GM18502 (cell line): Measurements from ENCODE around the gene JPH4.
"Not testable (repeated sequence)": the region's sequence is repeated elsewhere in the genome, so short reads cannot be mapped to it uniquely, and the experiment has no call there.

Source experiments
- ATAC-seq: cut with Tn5 transposase; IDR thresholded peaks from one replicate; pipeline ENCODE4 v1.9.1; 2021; ENCODE audit warnings: mild to moderate bottlenecking; ENCODE audit not compliant: unreplicated experiment, poor library complexity

The JPH4 gene

DNA sequence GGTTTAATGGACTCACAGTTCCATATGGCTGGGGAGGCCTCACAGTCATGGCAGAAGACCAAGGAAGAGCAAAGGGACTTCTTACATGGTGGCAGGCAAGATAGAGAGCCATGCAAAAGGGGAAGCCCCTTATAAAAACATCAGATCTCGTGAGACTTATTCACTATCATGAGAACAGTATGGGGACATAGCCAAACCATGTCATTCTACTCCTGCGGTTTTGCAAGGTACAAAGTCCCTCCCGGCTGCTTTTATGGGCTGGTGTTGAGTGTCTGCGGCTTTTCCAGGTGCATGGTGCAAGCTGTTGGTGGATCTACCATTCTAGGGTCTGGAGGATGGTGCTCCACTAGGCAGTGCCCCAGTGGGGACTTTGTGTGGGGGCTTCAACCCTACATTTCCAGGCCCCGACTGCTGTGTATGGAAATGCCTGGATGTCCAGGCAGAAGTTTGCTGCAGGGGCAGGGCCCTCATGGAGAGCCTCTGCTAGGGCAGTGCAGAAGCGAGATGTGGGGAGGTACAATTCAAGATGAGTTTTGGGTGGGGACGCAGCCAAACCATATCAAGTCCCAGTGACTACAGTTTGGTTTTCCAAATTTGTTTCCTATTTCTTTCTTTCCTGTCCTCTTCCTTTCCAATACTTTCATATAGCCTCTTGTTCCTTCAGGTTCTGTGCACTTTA, 31.0 kb upstream of the JPH4 start:
- ATAC-seq: not testable (repeated sequence)

DNA sequence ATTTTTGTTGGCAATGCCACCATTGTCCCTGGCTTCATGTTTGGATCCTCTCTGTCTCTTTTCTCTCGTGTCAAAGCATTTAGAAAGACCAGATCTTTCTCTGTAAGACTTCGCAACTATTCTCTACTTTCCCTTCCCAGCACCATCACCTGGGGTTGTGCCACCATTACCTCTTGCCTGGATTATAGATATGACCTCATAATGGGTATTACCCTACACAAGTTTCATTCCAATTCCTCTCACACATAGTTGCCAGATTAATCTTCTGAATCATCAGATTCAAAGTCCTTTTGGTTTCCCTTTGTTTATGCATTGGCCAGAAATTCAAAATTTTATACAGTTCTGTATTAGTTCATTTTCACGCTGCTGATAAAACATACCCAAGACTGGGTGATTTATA, 30.4 kb upstream of the JPH4 start:
- no peak for ATAC-seq

DNA sequence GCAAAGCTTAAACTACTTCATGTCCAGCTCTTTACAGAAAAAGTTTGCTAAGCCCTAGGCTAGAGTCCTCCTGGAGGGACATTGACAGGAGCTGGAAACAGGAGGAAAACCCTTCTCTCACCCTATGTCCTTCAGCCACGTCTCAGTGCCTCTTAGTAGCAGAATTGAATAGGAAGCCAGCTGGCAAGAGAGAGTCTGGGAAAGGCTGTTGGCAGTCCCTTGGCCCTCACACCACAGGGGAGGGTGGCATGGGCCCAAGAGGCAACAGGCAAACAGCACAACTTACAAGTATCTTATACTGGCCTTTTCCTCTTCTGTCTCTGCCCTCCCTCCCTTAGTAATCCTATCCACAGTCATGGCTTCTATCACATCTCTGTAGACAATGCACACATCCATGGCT, 29.9 kb upstream of the JPH4 start:
- ATAC-seq: no peak

DNA sequence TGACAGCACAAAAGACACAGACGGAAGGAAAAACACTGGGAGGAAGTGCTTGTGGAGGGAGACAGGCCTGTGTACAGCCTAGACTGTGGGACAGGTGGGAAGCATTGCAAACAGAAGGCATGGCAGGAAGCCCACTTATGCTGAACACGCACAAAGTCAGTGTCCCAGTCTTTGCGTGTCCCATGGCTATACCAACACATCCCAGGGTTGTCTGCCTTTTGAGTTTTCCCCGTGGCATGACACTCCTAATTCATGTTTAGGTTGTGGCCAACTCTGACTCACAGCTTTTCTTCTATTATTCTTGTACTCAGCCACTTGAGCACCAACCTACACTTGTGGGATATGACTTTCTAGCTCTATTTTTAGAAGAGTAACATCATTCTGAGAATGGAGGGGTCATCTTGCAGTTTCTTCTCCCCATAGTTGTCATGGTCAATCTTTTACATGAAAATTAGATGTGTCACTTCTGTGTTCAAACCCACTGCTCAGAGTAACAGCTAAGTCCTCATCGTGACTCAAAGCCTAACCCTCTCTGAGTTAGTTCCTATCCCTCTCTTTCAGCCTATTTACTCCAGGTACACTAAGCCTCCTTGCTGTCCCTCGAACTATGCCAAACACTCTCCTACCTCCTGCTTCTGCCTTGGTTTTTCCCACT, 27.5 kb upstream of the JPH4 start:
- ATAC-seq: peak; percentile 88

- no peak for ATAC-seq
Measured at GRCh38 chr14:23604675-23605170, 26.1 kb upstream of the JPH4 start.

DNA sequence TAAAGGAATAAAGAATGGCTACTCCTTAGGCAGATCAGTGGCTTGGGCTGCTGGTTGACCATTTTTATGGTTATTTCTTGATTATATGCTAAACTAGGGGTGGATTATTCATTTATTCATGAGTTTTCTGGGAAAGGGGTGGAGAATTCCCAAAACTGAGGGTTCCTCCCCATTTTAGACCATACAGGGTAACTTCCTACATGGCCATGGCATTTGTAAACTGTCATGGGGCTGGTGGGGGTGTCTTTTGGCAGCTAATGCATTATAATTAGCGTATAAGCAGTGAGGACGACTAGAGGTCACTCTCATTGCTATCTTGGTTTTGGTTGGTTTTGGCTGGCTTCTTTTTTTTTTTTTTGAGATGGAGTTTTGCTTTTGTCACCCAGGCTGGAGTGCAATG, 25.6 kb upstream of the JPH4 start:
- no peak for ATAC-seq

DNA sequence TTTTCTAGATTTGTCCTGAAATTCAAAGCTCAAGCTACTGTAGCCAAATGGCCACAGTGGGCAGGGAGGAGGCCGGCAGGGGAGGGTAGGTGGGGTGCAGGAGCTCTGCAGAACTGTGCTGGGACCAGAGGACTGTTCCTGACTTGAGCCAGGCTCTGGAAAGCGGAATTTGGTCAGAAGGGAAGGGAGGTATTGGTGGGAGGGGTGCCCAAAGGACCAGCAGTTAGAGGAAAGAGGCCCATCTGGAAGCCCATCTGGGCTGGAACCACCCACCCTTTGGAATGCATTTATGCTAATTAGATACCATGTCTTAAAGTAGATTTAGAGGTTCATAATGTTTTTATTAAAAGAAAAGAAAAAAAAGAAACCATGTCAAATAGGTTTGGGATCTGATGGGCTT, 24.5 kb upstream of the JPH4 start:
- ATAC-seq: no peak

DNA sequence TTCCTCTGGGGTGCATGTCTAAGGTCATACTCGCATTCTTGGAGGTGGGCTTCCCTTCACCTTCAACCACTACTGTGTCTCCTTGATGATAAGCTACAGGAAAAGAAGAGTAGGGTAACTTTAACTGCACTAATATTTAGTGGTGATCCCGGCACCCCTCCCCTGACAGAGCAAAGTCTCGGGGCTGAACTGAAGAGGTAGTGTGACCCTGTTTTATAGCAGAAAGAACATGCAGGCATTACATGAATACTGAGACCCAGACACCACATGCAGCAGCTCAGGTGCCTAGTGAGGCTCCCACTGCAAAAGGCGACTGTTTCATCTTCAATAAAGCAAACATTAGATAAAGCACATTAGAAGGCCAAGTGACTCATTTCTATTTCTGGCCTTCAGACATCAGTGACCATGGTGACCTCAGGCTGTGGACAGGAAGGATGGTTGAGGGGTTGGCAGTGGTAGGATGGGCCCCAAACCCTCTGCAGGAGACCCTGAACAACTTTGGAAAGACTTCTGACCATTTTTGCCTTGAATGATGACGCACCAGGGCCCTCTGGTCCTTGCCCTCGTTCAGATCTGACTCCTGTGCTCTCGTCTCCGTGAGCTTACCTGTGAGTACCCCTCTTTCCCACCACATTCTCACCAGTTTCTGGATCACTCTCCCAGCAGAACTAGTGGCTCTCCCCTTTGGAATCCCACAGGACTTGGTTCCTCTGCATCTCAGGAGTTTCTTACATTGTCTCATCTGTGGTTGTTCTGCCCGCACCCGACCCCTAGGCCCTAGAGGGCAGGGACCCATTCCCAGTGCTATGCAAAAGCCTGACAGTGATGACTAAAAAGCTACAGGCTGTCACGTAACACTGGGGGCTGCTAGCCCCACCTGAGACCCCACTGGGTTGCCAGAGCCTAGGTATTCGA, 23.8 kb upstream of the JPH4 start:
- no peak for ATAC-seq

- ATAC-seq: no peak
Measured at GRCh38 chr14:23601845-23602180, 23.2 kb upstream of the JPH4 start.

GRCh38 chr14:23601424-23601823, 22.8 kb upstream of the JPH4 start:
- ATAC-seq: no peak

DNA sequence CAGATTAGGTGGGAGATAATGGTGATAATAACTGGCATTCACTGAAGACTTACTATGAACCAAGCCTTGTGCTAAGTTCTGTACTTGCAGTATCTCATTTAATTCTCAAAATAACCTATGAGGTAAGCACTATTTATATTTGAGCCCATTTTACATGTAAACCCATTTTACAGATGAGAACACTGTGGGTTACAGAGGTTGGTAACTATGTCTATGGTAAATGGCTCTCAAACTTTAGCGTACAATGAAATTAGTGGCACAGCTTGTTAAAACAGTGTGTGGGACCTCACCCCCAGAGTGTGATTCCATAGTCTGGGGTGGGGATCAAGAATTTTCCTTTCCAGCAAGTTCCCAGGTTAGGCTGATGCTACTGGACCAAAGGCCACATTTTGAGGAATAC, 22.2 kb upstream of the JPH4 start:
- no peak for ATAC-seq

DNA sequence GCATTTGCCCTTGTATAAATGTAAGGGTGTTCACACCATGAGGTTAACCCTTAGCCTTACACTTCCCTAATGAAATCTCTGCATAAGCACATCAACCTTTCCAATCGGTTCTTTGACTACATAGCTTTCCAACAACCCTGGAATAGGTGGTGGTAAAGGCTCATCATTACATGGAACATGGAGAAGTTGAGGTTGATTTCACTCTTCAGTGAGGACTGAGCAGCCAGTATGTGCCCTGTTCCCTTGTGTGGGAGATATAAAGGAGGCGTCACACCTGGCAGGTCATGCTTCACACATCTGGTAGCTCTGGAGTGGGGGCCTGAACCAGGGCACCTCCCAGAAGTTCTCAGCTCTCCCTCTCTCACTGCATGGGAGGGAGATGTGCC, 21.7 kb upstream of the JPH4 start:
- ATAC-seq: no peak

- not testable (repeated sequence) for ATAC-seq
Measured at GRCh38 chr14:23594191-23594590, 15.6 kb upstream of the JPH4 start.

DNA sequence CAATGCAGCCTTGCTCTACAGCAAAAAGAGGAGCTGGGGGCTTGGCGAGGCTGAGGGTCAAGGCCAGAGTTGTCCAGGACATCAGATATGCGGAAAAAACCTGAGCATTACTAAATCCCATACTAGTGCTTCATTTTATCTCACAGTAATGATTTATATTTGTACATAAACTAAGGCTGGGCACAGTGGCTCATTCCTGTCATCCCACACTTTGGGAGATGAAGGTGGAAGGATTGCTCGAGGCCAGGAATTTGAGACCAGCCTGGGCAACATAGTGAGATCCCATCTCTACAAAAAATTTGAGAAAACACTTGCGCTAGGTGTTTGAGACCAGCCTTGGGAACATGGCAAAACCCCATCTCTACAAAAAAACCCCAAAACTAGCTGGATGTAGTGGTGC, 11.6 kb upstream of the JPH4 start:
- no peak for ATAC-seq

GRCh38 chr14:23589606-23590005, 11.0 kb upstream of the JPH4 start:
- no peak for ATAC-seq

DNA sequence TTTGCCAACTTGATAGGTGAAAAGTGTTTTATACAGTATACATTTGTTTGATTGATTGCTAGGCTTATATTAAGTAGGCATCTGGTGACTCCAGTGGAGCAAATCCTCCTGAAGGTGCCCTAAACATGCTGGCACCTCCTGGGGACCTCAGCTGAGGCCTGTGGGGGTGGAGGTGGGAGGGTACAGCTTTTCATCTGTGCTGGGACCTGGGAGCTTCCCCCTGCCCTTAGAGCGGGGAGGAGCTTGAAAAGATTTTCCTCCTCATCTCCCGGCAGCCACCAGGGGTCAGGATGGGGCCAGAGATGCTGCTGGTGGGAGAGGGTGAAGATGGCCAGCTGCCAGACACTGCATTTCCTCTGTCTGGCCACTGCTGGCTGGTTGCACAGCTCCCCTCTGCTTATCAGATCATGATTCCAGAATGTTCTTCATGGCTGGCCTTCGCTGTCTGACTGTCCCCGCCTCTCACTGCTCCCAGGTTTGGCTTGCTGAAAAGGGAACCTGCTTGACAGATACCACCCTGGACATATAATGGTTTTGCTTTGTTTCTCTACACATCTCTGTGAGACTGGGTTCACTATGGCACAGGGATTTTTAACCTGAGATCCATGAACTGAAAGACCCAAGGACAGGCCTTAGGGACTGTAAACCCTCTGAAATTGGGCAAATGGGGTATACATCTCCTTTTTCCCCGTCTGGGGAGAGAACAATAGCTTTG, 10.5 kb upstream of the JPH4 start:
- peak; percentile 98 for ATAC-seq

GRCh38 chr14:23584527-23585203, 6.1 kb upstream of the JPH4 start:
- not testable (repeated sequence) for ATAC-seq

DNA sequence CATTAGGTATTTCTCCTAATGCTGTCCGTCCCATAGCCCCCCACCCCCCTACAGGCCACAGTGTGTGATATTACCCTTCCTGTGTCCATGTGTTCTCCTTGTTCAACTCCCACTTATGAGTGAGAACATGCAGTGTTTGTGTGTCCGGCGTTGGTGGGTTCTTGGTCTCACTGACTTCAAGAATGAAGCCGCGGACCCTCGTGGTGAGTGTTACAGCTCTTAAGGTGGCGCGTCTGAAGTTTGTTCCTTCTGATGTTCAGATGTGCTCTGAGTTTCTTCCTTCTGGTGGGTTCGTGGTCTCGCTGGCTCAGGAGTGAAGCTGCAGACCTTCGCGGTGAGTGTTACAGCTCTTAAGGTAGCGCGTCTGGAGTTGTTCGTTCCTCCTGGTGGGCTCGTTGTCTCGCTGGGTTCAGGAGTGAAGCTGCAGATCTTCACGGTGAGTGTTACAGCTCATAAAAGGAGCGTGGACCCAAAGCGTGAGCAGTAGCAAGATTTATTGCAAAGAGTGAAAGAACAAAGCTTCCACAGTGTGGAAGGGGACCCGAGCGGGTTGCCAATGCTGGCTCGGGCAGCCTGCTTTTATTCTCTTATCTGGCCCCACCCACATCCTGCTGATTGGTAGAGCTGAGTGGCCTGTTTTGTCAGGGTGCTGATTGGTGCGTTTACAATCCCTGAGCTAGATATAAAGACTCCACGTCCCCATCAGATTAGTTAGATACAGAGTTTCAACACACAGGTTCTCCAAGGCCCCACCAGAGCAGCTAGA, 5.4 kb upstream of the JPH4 start:
- not testable (repeated sequence) for ATAC-seq
